A549 (cell line): Measurements from ENCODE around the gene EEF2. TPM values are rescaled to one million over a fixed set of nuclear protein-coding genes. Genes with fewer than 3 reads are reported as not detected.

Source experiments
- ATAC-seq, 2 experiments: fragments of 200-7000 bp in 1 of 2; fragments of >200 bp in 1 of 2; cut with Nextera tagmentation in 1 of 2; cut with Tn5 transposase in 1 of 2; 3 replicates each; pipeline versions ENCODE4 v1.8.0 to v1.9.1; 2018 to 2020; ENCODE audit warnings: mild to moderate bottlenecking in 1 of 2, moderate library complexity in 1 of 2
- CTCF ChIA-PET: fragments of 300-600 bp; sonication (Branson Sonifier 250); formaldehyde crosslinking; extraction: SDS; loops from one replicate; lab custom pipeline; 2021; ENCODE audit warnings: antibody characterized with exemption, inconsistent platforms; lab: Yijun Ruan, JAX
- POLR2A ChIA-PET: fragments of 350-600 bp; formaldehyde crosslinking; extraction: SDS; loops from one replicate; lab custom pipeline; 2021; ENCODE audit warnings: antibody characterized with exemption, inconsistent platforms; lab: Yijun Ruan, JAX
- DNase-seq, 2 experiments: peaks; one replicate each; pipeline versions ENCODE4 v3.0.0 to v3.0.0-alpha.2; 2011 to 2016; ENCODE audit warnings: low read depth in 1 of 2, low spot score in 1 of 2
- FAIRE-seq: peaks from 2 replicates; lab custom pipeline; 2011; peaks lifted over from hg19 to GRCh38; lab: Jason Lieb, UNC
- H3K27ac ChIP-seq, 2 experiments: fragments of >200 bp; sonication (Bioruptor Twin); formaldehyde crosslinking; 3 replicates each; pipeline ENCODE4 v1.5.1; 2016 to 2017
- H3K4me1 ChIP-seq: fragments of >200 bp; sonication (Bioruptor Twin); formaldehyde crosslinking; 3 replicates; pipeline ENCODE4 v1.6.1; 2016
- H3K4me2 ChIP-seq: fragments of >200 bp; sonication (Bioruptor Twin); formaldehyde crosslinking; 3 replicates; pipeline ENCODE4 v1.6.1; 2016
- H3K4me3 ChIP-seq: fragments of >200 bp; sonication (Bioruptor Twin); formaldehyde crosslinking; 3 replicates; pipeline ENCODE4 v1.5.1; 2016
- H3K9me3 ChIP-seq: fragments of >200 bp; sonication (Bioruptor Twin); formaldehyde crosslinking; 3 replicates; pipeline ENCODE4 v1.6.1; 2016
- BCL3 ChIP-seq: fragments of >200 bp; sonication (Bioruptor Twin); formaldehyde crosslinking; IDR thresholded peaks from 3 replicates; pipeline ENCODE4 v1.6.1; 2016
- CBX2 ChIP-seq: fragments of 200-600 bp; sonication (generic); IDR thresholded peaks from 2 replicates; pipeline ENCODE4 v1.6.1; 2016; ENCODE audit warnings: low read depth, mild to moderate bottlenecking, borderline replicate concordance
- CBX8 ChIP-seq: fragments of 200-600 bp; sonication (generic); IDR thresholded peaks from 2 replicates; pipeline ENCODE4 v1.6.1; 2016
- CHD4 ChIP-seq: fragments of 200-600 bp; sonication (generic); IDR thresholded peaks from 2 replicates; pipeline ENCODE4 v1.6.1; 2016; ENCODE audit warnings: antibody characterized with exemption, mild to moderate bottlenecking, borderline replicate concordance
- CTCF ChIP-seq: fragments of >200 bp; sonication (Bioruptor Twin); formaldehyde crosslinking; IDR thresholded peaks from 3 replicates; pipeline ENCODE4 v1.5.1; 2016
- E2F6 ChIP-seq: IDR thresholded peaks from 2 replicates; pipeline ENCODE4 v1.6.1; 2012; ENCODE audit warnings: low read depth, borderline replicate concordance
- EP300 ChIP-seq, 2 experiments: fragments of >200 bp; sonication (Bioruptor Twin); formaldehyde crosslinking; IDR thresholded peaks; 2 replicates in 1 of 2; 3 replicates in 1 of 2; pipeline ENCODE4 v1.6.1; 2016 to 2017
- ESRRA ChIP-seq: fragments of 150-350 bp; IDR thresholded peaks from 2 replicates; pipeline ENCODE4 v1.6.1; 2014; ENCODE audit warnings: mild to moderate bottlenecking, low read length, borderline replicate concordance
- HDAC2 ChIP-seq: fragments of 200-600 bp; sonication (generic); IDR thresholded peaks from 2 replicates; pipeline ENCODE4 v1.6.1; 2016
- HOXB5 ChIP-seq: fragments of 250-450 bp; sonication (Bioruptor Pico); IDR thresholded peaks from 2 replicates; pipeline ENCODE4 v1.5.0; 2020; ENCODE audit warnings: mild to moderate bottlenecking, moderate library complexity
- MAZ ChIP-seq: fragments of 150-350 bp; IDR thresholded peaks from 2 replicates; pipeline ENCODE4 v1.6.1; 2014; ENCODE audit warnings: antibody characterized with exemption, low read depth, low read length, borderline replicate concordance
- PBX3 ChIP-seq: IDR thresholded peaks from 2 replicates; pipeline ENCODE4 v1.6.1; 2012
- PHF8 ChIP-seq: fragments of 200-600 bp; sonication (generic); IDR thresholded peaks from 2 replicates; pipeline ENCODE4 v1.6.1; 2016; ENCODE audit warnings: low read depth, mild to moderate bottlenecking, antibody characterized with exemption, moderate library complexity, borderline replicate concordance
- POLR2A ChIP-seq: IDR thresholded peaks from 2 replicates; pipeline ENCODE4 v1.6.1; 2012; ENCODE audit warnings: mild to moderate bottlenecking, low read length
- POLR2AphosphoS2 ChIP-seq: conservative IDR thresholded peaks from 2 replicates; pipeline ENCODE4 v1.6.1; 2012; ENCODE audit warnings: low read length, improper control_type of control experiment, inconsistent platforms
- RNF2 ChIP-seq: fragments of 200-600 bp; sonication (generic); IDR thresholded peaks from 2 replicates; pipeline ENCODE4 v1.6.1; 2016; ENCODE audit warnings: low read depth, mild to moderate bottlenecking, antibody characterized with exemption, moderate library complexity, borderline replicate concordance
- SMC3 ChIP-seq: fragments of >200 bp; sonication (Bioruptor Twin); formaldehyde crosslinking; IDR thresholded peaks from 3 replicates; pipeline ENCODE4 v1.6.1; 2018; ENCODE audit warnings: inconsistent platforms
- SREBF2 ChIP-seq: fragments of 450-650 bp; IDR thresholded peaks from 2 replicates; pipeline ENCODE4 v1.6.1; 2014; ENCODE audit warnings: mild to moderate bottlenecking, moderate library complexity
- TP53 ChIP-seq: fragments of 250-450 bp; sonication (Bioruptor Pico); IDR thresholded peaks from 2 replicates; pipeline ENCODE4 v1.5.0; 2021; ENCODE audit warnings: mild to moderate bottlenecking, moderate library complexity
- USF2 ChIP-seq: fragments of 450-650 bp; IDR thresholded peaks from 2 replicates; pipeline ENCODE4 v1.6.1; 2014; ENCODE audit warnings: antibody characterized with exemption
- ZC3H11A ChIP-seq: fragments of 450-650 bp; IDR thresholded peaks from 2 replicates; pipeline ENCODE4 v1.6.1; 2014; ENCODE audit warnings: antibody characterized with exemption, mild to moderate bottlenecking
- WGBS: methylation state at CpG from one replicate; pipeline ENCODE4 v1.1.6; 2017; ENCODE audit errors: missing lambda C conversion rate; 5-methylcytosine and 5-hydroxymethylcytosine counted together
- polyA plus RNA-seq, 4 experiments: library from polyadenylated mRNA; depleted of rRNA in 3 of 4; stranded (reverse); fragments of >200 nt; fragmentation: RNase III in 1 of 4; extraction: RNeasy Plus Mini Kit Qiagen cat#74134 plus additional on column Dnase treatment in 1 of 4; gene quantifications; 2 replicates in 3 of 4; 3 replicates in 1 of 4; pipeline ENCODE4 v1.2.3, GENCODE V29; 2011 to 2017

The EEF2 gene
- polyA plus RNA-seq, 2 of the 4 experiments (the other 2 are of a cell fraction), result 680 to 971 TPM

GRCh38 chr19:3961007-3961406 is 24.3 kb downstream of the EEF2 start:
- Histone ChIP-seq H3K4me1 (no peaks in the 10 kb centered on the region), H3K27ac (no peak overlapping the region), H3K4me3 (no peak overlapping the region), H3K4me2 (no peak overlapping the region), H3K9me3 (no peaks in the 10 kb centered on the region)
- TF ChIP-seq SMC3 (no peak), ZC3H11A (no peak), PHF8 (no peak), PBX3 (no peak), CHD4 (no peak)
- no peak for ATAC-seq
- no peak for FAIRE-seq
- WGBS, result 97% methylated on average over 12 of the region's 24 CpGs
- no peak for DNase-seq
- POLR2A ChIA-PET, result no interaction called here
- CTCF ChIA-PET, result interaction anchor here (0.6 to 1.2 kb wide), 2 partner anchors 103 to 139 kb away, joined by 3 to 4 read pairs; no protein-coding TSS in a partner anchor

- no peak for ATAC-seq
- 93% methylated on average over 8 of the region's 15 CpGs for WGBS
- CTCF ChIA-PET, result interaction anchor here (1.0 to 1.8 kb wide), 3 partner anchors 137 to 180 kb away, joined by 4 read pairs; no protein-coding TSS in a partner anchor
These were observed 25.5 kb downstream of the EEF2 start for GRCh38 chr19:3959766-3960131.

More at GRCh38 chr19:3959766-3960131, 25.5 kb downstream of the EEF2 start:
- TF ChIP-seq HOXB5 (CRISPR knock-in tag) (no peak), CBX8 (no peak), BCL3 (no peak), CTCF (no peak), EP300 (IDR thresholded peaks at IDR 0.05) (no peak), RNF2 (no peak), ESRRA (no peak), HDAC2 (no peak), POLR2AphosphoS2 (no peak), TP53 (CRISPR knock-in tag) (no peak), ZC3H11A (no peak), USF2 (no peak), CBX2 (no peak), SREBF2 (no peak), MAZ (no peak), E2F6 (no peak), POLR2A (no peak)
- no peak for DNase-seq
- no peaks in the 10 kb centered on the region for H3K9me3 ChIP-seq
- no peaks in the 10 kb centered on the region for H3K4me1 ChIP-seq
- H3K27ac ChIP-seq, result no peak overlapping the region
- no peak for FAIRE-seq
- POLR2A ChIA-PET, result no interaction called here
- no peak overlapping the region for H3K4me3 ChIP-seq
- H3K4me2 ChIP-seq, result no peak overlapping the region
